Fibroblast of the aortic adventitia (primary cell): Measurements from ENCODE around the gene CACNA1H. TPM values are rescaled to one million over a fixed set of nuclear protein-coding genes. Genes with fewer than 3 reads are reported as not detected.

Source experiments
- DNase-seq: peaks from one replicate; pipeline ENCODE4 v3.0.0-alpha.2; 2010; ENCODE audit warnings: low read depth
- H3K4me3 ChIP-seq: 2 replicates; pipeline ENCODE4 v1.5.1; 2011; ENCODE audit warnings: low read depth, mild to moderate bottlenecking, control low read depth, low read length, moderate library complexity
- CTCF ChIP-seq: IDR thresholded peaks from 2 replicates; pipeline ENCODE4 v1.5.1; 2011; ENCODE audit warnings: mild to moderate bottlenecking, low read length, control low read depth, inconsistent platforms; ENCODE audit not compliant: insufficient read depth
- total RNA-seq: library from RNA; depleted of rRNA; stranded (reverse); fragments of >200 nt; gene quantifications from 2 replicates; pipeline ENCODE4 v1.2.3, GENCODE V29; 2012; ENCODE audit warnings: low replicate concordance

CACNA1H gene
- total RNA-seq, result 2.7 TPM in 1 of 2 replicates, not detected in the other

DNA sequence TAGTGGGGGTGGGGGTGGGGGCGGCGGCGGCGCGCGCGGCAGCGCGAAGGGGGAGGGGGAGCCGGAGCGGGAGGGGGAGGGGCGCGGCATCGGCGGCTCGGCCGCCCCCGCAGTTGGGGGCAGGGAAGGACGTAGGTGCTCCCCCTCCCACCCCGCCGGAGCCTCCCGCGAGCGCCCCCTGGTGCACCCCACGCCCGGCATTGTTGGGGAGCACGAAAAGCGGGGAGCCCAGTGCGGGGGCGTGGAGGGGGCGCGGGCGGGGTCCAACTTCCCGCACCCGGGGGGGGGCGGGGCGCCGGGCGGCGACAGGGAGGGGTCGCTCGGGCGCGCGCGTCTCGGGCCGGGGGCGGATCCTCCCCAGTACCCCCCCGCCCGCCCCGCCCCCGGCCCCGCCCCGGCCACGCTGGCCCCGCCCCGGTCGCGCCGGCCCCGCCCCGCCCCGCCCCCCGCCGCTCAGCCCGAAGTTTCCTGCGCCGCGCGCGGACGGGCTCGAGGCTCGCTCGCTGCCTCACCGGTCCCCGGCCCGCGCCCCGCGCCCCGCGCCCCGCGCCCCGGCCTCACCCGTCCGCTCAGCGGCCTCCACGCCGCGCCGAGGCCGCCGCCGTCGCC lies at the start of gene CACNA1H:
Gene CACNA1H (plus strand): TSS at position 456 of the 609 bp plus-strand sequence. CDS start 632 bp downstream, outside the sequence.
- TF ChIP-seq CTCF, result peak; percentile 7
- DNase-seq, result no peak
- H3K4me3 ChIP-seq, result no peak within 1 kb of the TSS

- DNase-seq, result no peak
- no peak for TF ChIP-seq CTCF
Observed at GRCh38 chr16:1103636-1103980, 49.3 kb upstream of the CACNA1H start.

DNA sequence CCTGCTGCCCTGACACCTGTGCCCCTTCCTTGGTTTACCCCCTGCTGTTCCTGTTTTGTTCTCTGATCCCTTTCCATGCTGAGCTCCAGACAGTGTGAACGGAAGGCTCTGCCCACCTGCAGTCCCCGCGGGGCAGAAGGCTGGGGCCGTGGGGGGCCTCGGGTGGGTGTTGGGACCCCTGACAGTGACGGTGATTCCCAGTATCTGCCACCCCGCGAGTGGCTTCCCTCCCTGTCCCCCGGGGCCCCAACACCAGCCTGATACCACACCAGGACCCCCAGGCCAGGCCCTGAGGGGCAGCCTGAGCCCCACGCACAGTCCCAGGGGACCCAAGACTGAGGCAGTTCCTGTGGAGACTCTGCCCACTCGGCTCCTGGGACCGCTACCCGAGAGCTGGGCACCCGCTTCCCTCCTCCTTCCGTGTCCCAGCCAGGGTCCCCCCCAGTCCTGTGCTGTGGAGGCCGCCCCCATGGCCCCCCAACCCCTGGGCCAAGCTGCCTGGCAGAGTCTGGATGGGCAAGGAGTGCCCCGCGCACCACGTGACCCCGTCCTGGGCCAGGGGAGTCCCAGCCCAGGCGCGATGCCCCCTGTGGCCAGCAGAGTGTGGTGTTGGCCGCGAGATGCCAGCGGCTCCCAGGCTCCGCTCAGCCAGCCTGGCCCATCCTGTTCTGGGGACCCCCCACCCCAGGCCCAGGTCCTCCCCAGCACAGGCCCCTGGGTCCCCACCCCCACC lies 46.9 kb upstream of the CACNA1H start:
- peak; percentile 90 for TF ChIP-seq CTCF
- peak; percentile 34 for DNase-seq
- H3K4me3 ChIP-seq, result no peak overlapping the region

More at GRCh38 chr16:1103636-1103980, 49.3 kb upstream of the CACNA1H start:
- no peak overlapping the region for H3K4me3 ChIP-seq

DNA sequence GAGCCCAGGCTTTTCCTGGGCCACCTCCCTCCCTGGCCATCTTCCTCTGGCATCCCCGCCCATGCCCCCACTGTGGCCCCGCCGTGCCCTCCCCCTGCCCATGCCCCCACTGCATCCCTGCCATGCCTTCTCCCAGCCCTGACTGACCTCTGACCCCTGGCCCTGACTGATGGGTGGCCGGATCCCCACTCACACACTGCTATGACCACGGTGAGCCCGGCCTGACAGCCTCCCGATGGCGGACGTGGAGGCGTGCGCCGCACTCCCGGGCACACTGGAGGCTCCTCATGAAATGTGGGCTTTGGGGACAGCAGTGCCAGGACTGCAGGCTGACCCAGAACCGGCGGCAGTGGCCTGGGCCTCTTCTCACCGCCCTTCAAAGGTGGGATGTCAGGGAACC lies 46.2 kb upstream of the CACNA1H start:
- no peak for TF ChIP-seq CTCF
- no peak for DNase-seq
- no peak overlapping the region for H3K4me3 ChIP-seq

- no peak for TF ChIP-seq CTCF
- no peak for DNase-seq
- H3K4me3 ChIP-seq, result no peak overlapping the region
Observed at GRCh38 chr16:1107141-1107540, 45.8 kb upstream of the CACNA1H start.

GRCh38 chr16:1107731-1108130 lies 45.2 kb upstream of the CACNA1H start:
- no peak for TF ChIP-seq CTCF
- DNase-seq, result no peak
- H3K4me3 ChIP-seq, result no peak overlapping the region
